HCT116 (cell line): ENCODE results near the gene YTHDF1. TPM values are rescaled to one million over a fixed set of nuclear protein-coding genes. Genes with fewer than 3 reads are reported as not detected.

Experiments used
- ATF3 ChIP-seq: IDR thresholded peaks from 2 replicates; pipeline ENCODE4 v1.6.1; 2012
- CBX3 ChIP-seq: IDR thresholded peaks from 2 replicates; pipeline ENCODE4 v1.6.1; 2012; ENCODE audit warnings: low read depth
- CEBPB ChIP-seq: IDR thresholded peaks from 2 replicates; pipeline ENCODE4 v1.6.1; 2012; ENCODE audit warnings: low read depth
- CTCF ChIP-seq, 3 experiments: fragments of 200-600 bp in 1 of 3; sonication (generic) in 1 of 3; IDR thresholded peaks in 2 of 3; conservative IDR thresholded peaks in 1 of 3; 2 replicates each; pipeline ENCODE4 v1.5.1; 2012 to 2017; ENCODE audit warnings: low read depth in 2 of 3, low read length in 2 of 3, antibody characterized with exemption in 1 of 3, borderline replicate concordance in 1 of 3, control low read depth in 1 of 3, mild to moderate bottlenecking in 1 of 3, mixed read lengths in 1 of 3, mixed run types in 1 of 3, moderate library complexity in 1 of 3; ENCODE audit not compliant: insufficient read depth in 1 of 3
- EZH2phosphoT487 ChIP-seq: fragments of 200-600 bp; IDR thresholded peaks from 2 replicates; pipeline ENCODE4 v1.6.1; 2018; ENCODE audit warnings: antibody characterized with exemption, borderline replicate concordance
- FOSL1 ChIP-seq: IDR thresholded peaks from 2 replicates; pipeline ENCODE4 v1.6.1; 2012; ENCODE audit warnings: low read depth
- MAX ChIP-seq: IDR thresholded peaks from 2 replicates; pipeline ENCODE4 v1.6.1; 2012
- POLR2A ChIP-seq: IDR thresholded peaks from 2 replicates; pipeline ENCODE4 v1.7.0; 2011; ENCODE audit warnings: borderline replicate concordance; ENCODE audit not compliant: insufficient read depth, insufficient read length; ENCODE audit errors: extremely low read depth
- POLR2AphosphoS5 ChIP-seq: IDR thresholded peaks from 2 replicates; pipeline ENCODE4 v1.6.1; 2011; ENCODE audit warnings: mild to moderate bottlenecking, low read depth, low read length, moderate library complexity
- REST ChIP-seq: IDR thresholded peaks from 2 replicates; pipeline ENCODE4 v1.6.1; 2012; ENCODE audit warnings: low read depth
- SIN3A ChIP-seq: IDR thresholded peaks from 2 replicates; pipeline ENCODE4 v1.6.1; 2012; ENCODE audit warnings: low read depth
- SRF ChIP-seq: IDR thresholded peaks from 2 replicates; pipeline ENCODE4 v1.6.1; 2012; ENCODE audit warnings: low read depth
- total RNA-seq: library from RNA; stranded (reverse); gene quantifications from one replicate; pipeline ENCODE4 v1.2.1, GENCODE V29; 2021; ENCODE audit not compliant: unreplicated experiment

Gene YTHDF1
- total RNA-seq, 1 experiment from 2014 or later = 42.8 TPM

- TF ChIP-seq CTCF (IDR thresholded peaks at IDR 0.05 in 2 of 3, conservative IDR thresholded peaks at IDR 0.05 in 1 of 3; ENCODE audit: borderline replicate concordance in 1 of 3, insufficient read depth in 1 of 3, low read depth in 2 of 3, low read length in 2 of 3) (no peak), REST (no peak), SIN3A (no peak), EZH2phosphoT487 (no peak), POLR2AphosphoS5 (no peak), FOSL1 (no peak), ATF3 (no peak), CEBPB (no peak), POLR2A (no peak), CBX3 (no peak), MAX (no peak), SRF (no peak)
These were observed 38.0 kb downstream of the YTHDF1 start (continued) for GRCh38 chr20:63177785-63178445.
